Esophagus mucosa (tissue), 1 donor: ENCODE data around the gene SMOC2. TPM values are rescaled to one million over a fixed set of nuclear protein-coding genes. Genes with fewer than 3 reads are reported as not detected.
A peak's percentile ranks its signal among the peaks of the same experiment; 100 is the strongest.

Experiments
- ATAC-seq: fragments of 200-7000 bp; cut with Tn5 transposase; one replicate; pipeline ENCODE4 v1.9.1; 2020
- total RNA-seq: library from RNA; stranded (reverse); gene quantifications from one replicate; pipeline ENCODE4 v1.2.4, GENCODE V29; 2023
- donor health status: DM: yes; HTN: yes; CAD: no.

SMOC2 gene
- total RNA-seq, 1 donor from 2014 or later, result 1.9 TPM

- ATAC-seq, result no peak
Measured at GRCh38 chr6:168415098-168415992, 25.6 kb upstream of the SMOC2 start.

- ATAC-seq, result no peak
Measured at GRCh38 chr6:168415993-168416530, 24.9 kb upstream of the SMOC2 start.

GRCh38 chr6:168416531-168416930 is 24.5 kb upstream of the SMOC2 start:
- no peak for ATAC-seq

DNA sequence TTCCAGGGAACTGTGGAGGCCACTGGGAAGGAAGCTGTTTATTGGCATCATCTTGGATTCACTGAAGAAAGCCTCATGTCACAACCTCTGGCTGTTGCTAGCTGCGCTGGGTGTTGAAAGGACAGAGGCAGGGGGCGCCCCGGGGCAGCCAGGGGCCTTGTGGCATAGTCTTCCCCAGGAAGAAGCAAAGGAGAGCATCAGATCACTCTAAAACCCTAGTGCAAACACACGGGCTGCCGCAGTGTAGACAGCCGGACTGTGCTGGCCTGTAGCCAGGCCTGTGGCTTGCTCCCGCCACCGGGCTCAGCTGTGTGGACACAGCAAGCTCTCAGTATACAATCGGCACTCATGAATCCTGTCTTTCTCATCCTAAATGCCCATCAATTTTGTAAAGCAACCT is 23.8 kb upstream of the SMOC2 start:
- ATAC-seq, result no peak

DNA sequence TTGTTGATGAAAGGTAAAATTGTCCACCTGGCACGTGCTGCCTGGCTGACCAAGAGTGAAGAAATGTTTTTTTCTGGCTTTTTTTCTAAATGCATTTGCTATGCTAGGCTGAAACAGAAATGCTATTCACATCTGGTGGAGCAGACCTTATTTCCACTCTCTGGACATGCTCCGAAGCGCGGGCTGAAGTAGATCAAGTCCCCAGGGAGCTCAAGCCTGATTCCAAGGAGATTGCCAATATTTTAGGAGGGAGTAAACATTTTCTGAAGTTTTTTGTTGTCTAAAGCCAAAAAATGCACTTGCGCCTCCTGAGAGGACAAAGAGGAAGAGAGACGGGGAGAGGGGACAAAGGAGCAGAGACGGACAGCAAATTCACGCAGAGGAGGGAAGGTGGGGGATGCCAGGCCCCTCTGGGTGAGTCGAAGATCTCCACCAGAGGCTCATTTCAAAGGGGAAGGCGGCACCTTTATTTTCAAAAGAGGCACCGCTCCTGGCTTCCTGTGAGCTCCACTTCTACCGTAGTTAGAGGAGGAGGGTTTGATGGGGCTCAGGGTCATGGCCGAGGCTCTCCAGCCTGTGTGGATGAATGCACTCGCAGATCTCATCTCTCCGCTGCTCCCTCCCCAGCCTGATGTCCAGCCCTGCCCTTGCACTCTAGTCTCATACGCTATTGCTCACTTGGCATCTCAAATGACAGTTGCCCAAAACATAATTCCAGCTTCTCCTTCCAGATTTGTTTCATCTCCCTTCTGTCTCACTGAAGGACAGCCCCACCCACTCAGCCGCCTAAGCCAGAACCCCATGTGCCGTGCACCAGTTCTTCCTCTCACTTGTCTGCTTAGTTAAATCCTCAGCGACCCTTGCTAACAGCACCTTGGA is 23.1 kb upstream of the SMOC2 start:
- ATAC-seq, result no peak

DNA sequence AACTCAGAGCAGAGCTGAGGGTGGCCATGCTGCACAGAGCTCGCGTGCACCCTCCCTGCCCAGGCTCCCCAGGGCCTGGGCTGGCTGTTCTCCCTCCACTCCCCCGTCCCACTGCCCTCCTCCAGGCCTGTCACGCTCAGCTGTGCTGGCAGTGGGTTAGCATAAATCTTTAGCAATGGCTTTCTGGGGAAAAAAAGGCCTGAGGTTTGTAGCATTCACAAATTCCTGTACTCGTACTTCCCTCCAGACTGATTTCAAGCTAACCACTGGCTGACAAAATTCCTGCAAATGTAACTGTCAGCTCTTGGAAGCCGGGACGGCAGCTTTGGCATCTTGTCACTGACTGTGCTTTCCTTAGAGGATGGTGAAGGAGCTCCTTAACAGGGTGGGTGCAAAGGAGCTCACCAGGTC is 22.3 kb upstream of the SMOC2 start:
- no peak for ATAC-seq

- ATAC-seq, result no peak
Measured at GRCh38 chr6:168419569-168419968, 21.4 kb upstream of the SMOC2 start.

DNA sequence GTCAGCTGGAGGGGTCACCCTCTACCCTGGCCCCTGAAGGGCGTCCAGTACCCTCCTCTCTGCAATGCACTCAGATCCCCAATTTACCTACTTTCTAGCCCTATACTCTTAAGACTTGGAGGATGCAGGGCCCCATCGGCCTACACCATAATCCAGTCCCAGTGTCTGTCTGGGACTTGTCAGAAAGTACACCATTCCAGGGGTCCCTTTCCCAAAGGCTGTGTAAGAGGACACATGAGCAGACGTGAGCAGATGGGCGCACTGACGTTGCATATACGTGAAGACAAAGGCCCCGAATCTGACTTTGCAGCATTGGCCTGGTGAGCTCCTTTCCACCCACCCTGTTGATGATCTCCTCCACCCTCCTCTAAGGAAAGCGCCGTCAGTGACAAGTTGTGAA is 20.9 kb upstream of the SMOC2 start:
- ATAC-seq, result no peak

- ATAC-seq, result no peak
Measured at GRCh38 chr6:168420706-168421105, 20.3 kb upstream of the SMOC2 start.

- no peak for ATAC-seq
Measured at GRCh38 chr6:168427184-168427583, 13.8 kb upstream of the SMOC2 start.

- ATAC-seq, result no peak
Measured at GRCh38 chr6:168428052-168428826, 12.7 kb upstream of the SMOC2 start.

DNA sequence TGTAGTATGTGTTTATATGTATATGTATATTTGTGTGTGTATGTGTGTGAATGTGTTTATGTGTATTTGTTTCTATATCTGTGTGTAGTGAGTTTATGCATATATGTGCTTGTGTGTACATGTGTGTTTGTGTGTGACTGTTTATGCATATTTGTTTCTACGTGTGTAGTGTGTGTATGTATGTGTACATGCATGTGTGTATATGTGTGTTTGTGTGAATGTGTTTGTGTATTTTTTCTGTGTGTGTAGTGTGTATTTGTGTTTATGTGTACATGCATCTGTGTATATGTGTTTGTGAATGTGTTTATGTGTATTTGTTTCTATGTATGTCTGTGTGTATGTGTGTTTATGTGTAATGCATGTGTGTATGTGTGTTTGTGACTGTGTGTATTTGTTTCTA is 12.1 kb upstream of the SMOC2 start:
- no peak for ATAC-seq

DNA sequence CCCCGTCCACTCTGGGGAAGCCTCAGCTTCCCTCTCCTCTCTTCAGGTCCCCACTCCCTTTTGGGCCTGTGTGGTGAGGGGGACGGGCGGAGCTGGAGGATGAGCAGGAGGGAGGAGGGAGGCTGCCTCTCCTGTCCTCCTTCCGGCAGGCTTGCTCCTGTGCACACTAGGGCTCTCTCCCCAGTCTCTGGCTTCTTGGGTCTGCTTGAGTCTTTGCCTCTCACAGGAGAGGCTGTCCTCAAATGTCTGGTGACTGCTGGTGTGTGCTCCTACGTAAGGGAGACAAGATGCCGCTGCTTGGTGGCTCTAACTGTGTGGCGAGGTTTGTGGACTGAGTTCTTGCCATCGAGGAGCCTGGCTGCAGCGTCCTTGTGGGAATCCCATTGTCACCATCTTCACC is 8.8 kb upstream of the SMOC2 start:
- no peak for ATAC-seq

GRCh38 chr6:168433898-168434297 is 7.1 kb upstream of the SMOC2 start:
- no peak for ATAC-seq

DNA sequence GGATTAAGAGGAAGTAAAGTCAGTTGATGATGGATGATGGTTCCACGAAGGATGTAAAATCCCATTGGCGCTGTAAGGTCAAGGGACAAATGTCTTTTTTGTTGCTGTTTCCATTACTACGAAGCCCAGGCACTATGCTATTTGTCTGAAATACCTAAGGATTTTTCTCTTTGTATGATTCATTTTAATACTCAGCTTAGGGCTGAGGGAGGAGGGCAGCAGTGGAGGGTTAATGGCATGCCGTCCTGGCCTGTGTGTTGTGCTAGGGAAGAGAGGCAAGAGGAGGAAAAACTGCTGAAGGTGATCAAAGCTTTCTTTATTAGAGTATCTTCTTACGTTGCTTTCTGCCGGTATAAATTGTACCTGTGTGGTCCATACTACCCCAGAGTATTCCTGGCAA is 6.5 kb upstream of the SMOC2 start:
- no peak for ATAC-seq

GRCh38 chr6:168437751-168438150 is 3.2 kb upstream of the SMOC2 start:
- ATAC-seq, result no peak

DNA sequence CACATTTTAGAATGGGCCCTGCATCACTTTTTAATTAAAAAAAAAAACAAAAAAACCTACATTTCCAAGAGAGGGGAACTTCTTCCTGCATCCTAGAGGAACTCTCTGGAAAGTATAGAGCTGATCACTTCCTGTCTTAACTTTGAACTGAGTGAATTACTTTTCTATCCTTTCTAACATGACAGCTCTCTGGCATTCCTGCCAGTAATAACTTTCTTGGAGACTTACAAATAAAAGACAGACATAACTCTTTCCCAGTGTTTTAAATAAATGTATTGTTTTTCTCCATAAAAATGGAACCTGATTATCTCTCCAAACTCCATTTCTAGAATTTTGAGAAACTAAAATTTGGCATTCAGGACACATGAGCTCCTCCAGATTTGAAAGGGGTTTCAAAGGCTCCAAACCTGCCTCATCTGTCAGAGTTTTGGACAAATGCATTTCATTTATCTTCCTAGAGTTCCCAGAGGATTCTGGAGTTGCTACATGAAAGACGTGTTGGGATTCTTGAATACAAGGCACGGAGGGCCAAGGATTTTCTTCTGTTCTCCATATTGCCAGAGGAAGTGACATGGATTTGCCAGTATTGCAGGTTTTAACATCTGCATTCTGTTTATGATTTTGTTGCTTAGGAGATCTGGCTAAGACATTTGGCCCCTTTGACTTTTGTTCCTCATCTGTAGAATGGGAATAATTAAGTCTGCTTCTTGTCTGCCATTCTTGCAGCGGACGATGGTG is 2.0 kb upstream of the SMOC2 start:
- ATAC-seq, result no peak

DNA sequence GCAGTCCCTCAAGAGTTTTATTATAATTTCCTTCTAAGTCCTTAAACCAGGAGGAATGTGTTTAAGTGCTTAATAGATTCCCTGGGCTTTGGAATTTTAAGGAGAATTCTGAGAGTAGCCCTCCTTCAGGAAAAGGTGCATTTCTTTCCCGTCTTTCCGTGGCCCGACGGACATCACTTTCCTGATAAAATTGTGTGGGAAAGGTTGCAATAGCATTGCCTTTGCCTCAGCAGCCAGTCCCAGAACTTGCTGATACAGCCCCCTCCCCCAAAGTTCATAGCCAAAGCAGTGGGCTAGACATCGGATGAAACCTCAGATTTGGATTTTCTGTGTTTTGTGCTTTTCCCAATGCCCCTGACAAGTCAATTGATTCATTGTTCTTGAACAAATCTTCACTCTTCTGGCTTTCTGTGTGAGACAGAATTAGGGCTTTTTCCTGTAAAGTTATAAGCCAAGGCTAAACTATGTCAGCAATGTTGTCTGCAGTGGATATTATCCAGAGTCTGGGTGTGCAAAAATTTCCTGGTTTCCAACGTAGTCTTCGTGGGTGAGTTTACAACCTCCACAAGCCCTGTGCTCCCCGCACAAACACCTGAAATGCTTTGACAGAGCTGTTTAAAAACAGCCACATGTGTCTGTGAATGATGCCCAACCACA is 1.1 kb upstream of the SMOC2 start:
- ATAC-seq, result no peak

DNA sequence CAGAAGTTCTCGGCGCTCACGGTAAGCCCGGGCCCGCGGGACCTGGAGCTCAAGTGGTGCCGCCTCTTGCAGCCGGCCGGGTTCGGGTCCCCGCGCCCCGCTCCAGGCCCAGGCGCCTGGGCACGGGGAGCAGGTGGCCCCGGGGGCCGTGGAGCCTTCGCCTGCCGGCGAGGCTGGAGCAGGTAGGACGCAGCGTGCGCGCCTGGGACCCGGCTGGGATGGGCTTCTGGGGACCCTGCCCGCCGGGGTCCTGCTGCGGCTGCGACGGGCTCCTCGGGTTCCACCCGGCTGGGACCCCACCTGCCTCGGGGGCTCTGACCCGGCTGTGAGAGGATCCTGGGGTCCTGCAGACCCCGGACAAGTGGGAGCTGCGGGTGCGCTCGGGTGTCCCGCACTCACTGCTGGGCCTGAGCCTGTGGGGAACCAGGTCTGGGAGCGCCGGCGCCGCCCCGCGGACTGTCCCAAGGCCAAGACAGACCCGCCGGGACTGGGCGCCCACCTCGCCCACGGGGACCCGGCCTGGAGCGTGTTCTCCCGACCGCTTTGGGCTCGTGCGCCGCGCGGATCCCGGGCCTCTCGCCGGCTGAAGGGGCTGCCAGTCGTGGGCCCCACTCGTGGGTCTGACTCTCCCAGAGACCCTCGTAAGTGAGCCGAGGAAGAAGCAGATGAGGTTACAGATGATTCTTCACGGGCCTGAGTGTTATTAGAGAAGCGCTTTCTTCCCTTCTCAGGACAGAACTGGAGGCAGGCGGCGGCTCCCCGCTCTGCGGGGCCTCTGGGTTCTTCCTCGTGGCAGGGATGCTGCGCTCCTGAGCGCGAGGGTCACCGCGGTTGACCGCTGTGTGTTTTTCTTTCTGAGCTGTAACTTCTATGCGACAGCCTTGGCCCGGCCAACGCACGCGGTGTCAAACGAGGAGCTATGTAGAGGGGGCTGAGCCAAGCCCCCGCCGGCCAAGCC is 729 bp downstream of the SMOC2 start:
- peak; percentile 20 for ATAC-seq

DNA sequence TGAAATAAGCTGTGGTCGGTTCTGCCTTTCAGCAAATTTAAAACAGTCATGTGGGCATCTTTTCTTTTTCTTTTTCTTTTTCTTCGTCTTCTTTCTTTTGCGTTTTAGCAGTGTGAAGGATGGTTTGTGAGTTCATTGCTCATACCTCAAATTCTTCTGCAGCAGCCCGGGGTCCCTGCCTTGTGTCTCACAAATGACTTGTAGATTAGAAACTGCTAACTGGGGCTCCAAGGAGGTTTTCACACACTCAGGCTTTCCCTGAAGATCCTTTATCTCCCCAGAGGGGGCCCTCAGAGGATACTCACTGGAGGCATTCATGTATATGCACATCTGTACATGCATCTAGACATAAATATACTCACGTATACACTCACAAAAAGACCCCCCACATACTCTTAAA is 1.7 kb downstream of the SMOC2 start:
- ATAC-seq, result no peak
